Gastroesophageal sphincter (tissue), 4 donors: Measurements from ENCODE around the gene SPATA6. TPM values are rescaled to one million over a fixed set of nuclear protein-coding genes. Genes with fewer than 3 reads are reported as not detected.

Experiments
- ATAC-seq: fragments of 150-250 bp; one replicate; pipeline ENCODE4 v1.9.1; 2016; ENCODE audit warnings: mild to moderate bottlenecking, moderate library complexity
- H3K27ac ChIP-seq, 4 donors: fragments of 200-600 bp; sonication (generic) in 3 of 4; 1 replicate in 3 of 4; 2 replicates in 1 of 4; pipeline ENCODE4 v1.5.1; 2016 to 2019
- H3K27me3 ChIP-seq: fragments of 200-600 bp; sonication (generic); one replicate; pipeline ENCODE4 v1.5.1; 2019
- H3K36me3 ChIP-seq, 2 donors: fragments of 200-600 bp; sonication (generic); one replicate each; pipeline ENCODE4 v1.5.1; 2019; ENCODE audit warnings: control low read depth in 1 of 2
- H3K4me1 ChIP-seq, 3 donors: fragments of 200-600 bp; sonication (generic); 1 replicate in 2 of 3; 2 replicates in 1 of 3; pipeline ENCODE4 v1.5.1; 2016 to 2019; ENCODE audit warnings: control low read depth in 2 of 3
- H3K4me3 ChIP-seq, 2 donors: fragments of 200-600 bp; sonication (generic); one replicate each; pipeline ENCODE4 v1.5.1; 2019; ENCODE audit warnings: mild to moderate bottlenecking in 1 of 2, moderate library complexity in 1 of 2
- H3K9me3 ChIP-seq, 3 donors: fragments of 200-600 bp; sonication (generic); one replicate each; pipeline ENCODE4 v1.5.1; 2017 to 2019; ENCODE audit warnings: control low read depth in 2 of 3
- CTCF ChIP-seq, 4 experiments: fragments of 200-600 bp in 2 of 4; fragments of 450-650 bp in 2 of 4; sonication (generic) in 1 of 4; IDR thresholded peaks; one replicate each; pipeline ENCODE4 v1.5.1; 2017 to 2019; ENCODE audit warnings: antibody characterized with exemption in 4 of 4, mild to moderate bottlenecking in 2 of 4, moderate library complexity in 2 of 4
- EP300 ChIP-seq: sonication (generic); formaldehyde crosslinking; IDR thresholded peaks from one replicate; pipeline ENCODE4 v1.6.1; 2017; ENCODE audit warnings: antibody characterized with exemption, mild to moderate bottlenecking
- POLR2A ChIP-seq, 2 donors: fragments of 450-650 bp; IDR thresholded peaks; one replicate each; pipeline ENCODE4 v1.6.1; 2017; ENCODE audit warnings: antibody characterized with exemption in 2 of 2, mild to moderate bottlenecking in 2 of 2, moderate library complexity in 1 of 2
- POLR2AphosphoS5 ChIP-seq: sonication (generic); formaldehyde crosslinking; IDR thresholded peaks from one replicate; pipeline ENCODE4 v1.6.1; 2017; ENCODE audit warnings: antibody characterized with exemption
- WGBS, 2 donors: methylation state at CpG; one replicate each; pipeline ENCODE4 v1.1.5; 2018; ENCODE audit warnings: low coverage in 1 of 2; 5-methylcytosine and 5-hydroxymethylcytosine counted together
- total RNA-seq, 4 donors: library from RNA; depleted of rRNA; stranded (reverse); fragments of >200 nt; gene quantifications; one replicate each; pipeline ENCODE4 v1.1.0, GENCODE V29; 2016

The SPATA6 gene
- total RNA-seq, 4 donors from 2014 or later: 16.3 to 31.9 (median 16.4) TPM

GRCh38 chr1:48251821-48252220, 220.2 kb downstream of the SPATA6 start:
- ATAC-seq: no peak
- no peak for TF ChIP-seq POLR2A (IDR thresholded peaks at IDR 0.05)
- no peak for TF ChIP-seq POLR2AphosphoS5
- TF ChIP-seq EP300: no peak
- TF ChIP-seq CTCF (IDR thresholded peaks at IDR 0.05): no peak

GRCh38 chr1:48251323-48251722, 220.7 kb downstream of the SPATA6 start:
- Histone ChIP-seq H3K9me3 (no peaks in the 10 kb centered on the region), H3K36me3 (no peaks in the 10 kb centered on the region), H3K27ac (no peak overlapping the region), H3K4me3 (no peak overlapping the region), H3K4me1 (no peaks in the 10 kb centered on the region), H3K27me3 (no peaks in the 10 kb centered on the region)
- 100% methylated on average over 1 of the region's 2 CpGs; no CpG with 5 or more reads in 1 of the 2 donors for WGBS, 2 donors
- TF ChIP-seq CTCF (IDR thresholded peaks at IDR 0.05) (no peak), POLR2A (IDR thresholded peaks at IDR 0.05) (no peak), EP300 (no peak), POLR2AphosphoS5 (no peak)
- no peak for ATAC-seq

More at GRCh38 chr1:48251821-48252220, 220.2 kb downstream of the SPATA6 start:
- H3K36me3 ChIP-seq: no peaks in the 10 kb centered on the region
- H3K4me1 ChIP-seq: no peaks in the 10 kb centered on the region
- no peaks in the 10 kb centered on the region for H3K9me3 ChIP-seq
- 100% methylated on average over 2 of the region's 3 CpGs; no CpG with 5 or more reads in 1 of the 2 donors for WGBS, 2 donors
- no peak overlapping the region for H3K27ac ChIP-seq
- H3K27me3 ChIP-seq: no peaks in the 10 kb centered on the region
- no peak overlapping the region for H3K4me3 ChIP-seq

GRCh38 chr1:48250572-48250971, 221.4 kb downstream of the SPATA6 start:
- Histone ChIP-seq H3K4me3 (no peak overlapping the region), H3K27me3 (no peaks in the 10 kb centered on the region), H3K27ac (no peak overlapping the region), H3K36me3 (no peaks in the 10 kb centered on the region), H3K4me1 (no peaks in the 10 kb centered on the region), H3K9me3 (no peaks in the 10 kb centered on the region)
- no peak for ATAC-seq
- TF ChIP-seq POLR2A (IDR thresholded peaks at IDR 0.05) (no peak), POLR2AphosphoS5 (no peak), CTCF (IDR thresholded peaks at IDR 0.05) (no peak), EP300 (no peak)
- WGBS, 2 donors: 37 to 60% methylated on average over 1 to 2 of the region's 3 CpGs

GRCh38 chr1:48249868-48250267, 222.1 kb downstream of the SPATA6 start:
- no peak overlapping the region for H3K4me3 ChIP-seq
- no peaks in the 10 kb centered on the region for H3K4me1 ChIP-seq
- no peak overlapping the region for H3K27ac ChIP-seq
- 90 to 92% methylated on average over 2 of the region's 3 CpGs for WGBS, 2 donors
- H3K36me3 ChIP-seq: no peaks in the 10 kb centered on the region
- TF ChIP-seq CTCF (IDR thresholded peaks at IDR 0.05): no peak
- TF ChIP-seq POLR2A (IDR thresholded peaks at IDR 0.05): no peak
- TF ChIP-seq POLR2AphosphoS5: no peak
- no peak for TF ChIP-seq EP300
- H3K27me3 ChIP-seq: no peaks in the 10 kb centered on the region
- H3K9me3 ChIP-seq: no peaks in the 10 kb centered on the region
- ATAC-seq: no peak

GRCh38 chr1:48248356-48248755, 223.6 kb downstream of the SPATA6 start:
- Histone ChIP-seq H3K27me3 (no peaks in the 10 kb centered on the region), H3K27ac (no peak overlapping the region), H3K9me3 (no peaks in the 10 kb centered on the region), H3K4me1 (no peaks in the 10 kb centered on the region), H3K36me3 (no peaks in the 10 kb centered on the region), H3K4me3 (no peak overlapping the region)
- no peak for TF ChIP-seq EP300
- no peak for TF ChIP-seq POLR2A (IDR thresholded peaks at IDR 0.05)
- TF ChIP-seq CTCF (IDR thresholded peaks at IDR 0.05): no peak
- no peak for TF ChIP-seq POLR2AphosphoS5
- no peak for ATAC-seq
- WGBS, 2 donors: 87% methylated on average over 4 of the region's 4 CpGs; no CpG with 5 or more reads in 1 of the 2 donors
